ENCODE results near the gene IQSEC1.

- TF ChIP-seq CTCF (IDR thresholded peaks at IDR 0.05) (no peak), ESRRA (IDR thresholded peaks at IDR 0.05; ENCODE audit: borderline replicate concordance, low read length) (no peak)
Measured at GRCh38 chr3:12902181-12902999, 170.8 kb downstream of the IQSEC1 start.

Data from A549 (cell line).